ENCODE results near the gene FARP2.

GRCh38 chr2:241357531-241357930 is 1.4 kb downstream of the FARP2 start:
- TF ChIP-seq CTCF (IDR thresholded peaks at IDR 0.05) (no peak), ZFX (IDR thresholded peaks at IDR 0.05; ENCODE audit: borderline replicate concordance) (no peak)
